ENCODE results near the gene KIAA1217. TPM values are rescaled to one million over a fixed set of nuclear protein-coding genes. Genes with fewer than 3 reads are reported as not detected.

The KIAA1217 gene
- total RNA-seq, 4 donors from 2014 or later: 46.9 to 108 (median 61.5) TPM

- Histone ChIP-seq H3K4me1 (no peaks in the 10 kb centered on the region), H3K36me3 (peaks cover 0 to 78% (median 0%) of the 10 kb centered on the region in 3 donors), H3K27me3 (no peaks in the 10 kb centered on the region), H3K4me3 (no peak overlapping the region), H3K27ac (no peak overlapping the region), H3K9me3 (no peaks in the 10 kb centered on the region)
- no peak for DNase-seq
- TF ChIP-seq, protein P1, sequence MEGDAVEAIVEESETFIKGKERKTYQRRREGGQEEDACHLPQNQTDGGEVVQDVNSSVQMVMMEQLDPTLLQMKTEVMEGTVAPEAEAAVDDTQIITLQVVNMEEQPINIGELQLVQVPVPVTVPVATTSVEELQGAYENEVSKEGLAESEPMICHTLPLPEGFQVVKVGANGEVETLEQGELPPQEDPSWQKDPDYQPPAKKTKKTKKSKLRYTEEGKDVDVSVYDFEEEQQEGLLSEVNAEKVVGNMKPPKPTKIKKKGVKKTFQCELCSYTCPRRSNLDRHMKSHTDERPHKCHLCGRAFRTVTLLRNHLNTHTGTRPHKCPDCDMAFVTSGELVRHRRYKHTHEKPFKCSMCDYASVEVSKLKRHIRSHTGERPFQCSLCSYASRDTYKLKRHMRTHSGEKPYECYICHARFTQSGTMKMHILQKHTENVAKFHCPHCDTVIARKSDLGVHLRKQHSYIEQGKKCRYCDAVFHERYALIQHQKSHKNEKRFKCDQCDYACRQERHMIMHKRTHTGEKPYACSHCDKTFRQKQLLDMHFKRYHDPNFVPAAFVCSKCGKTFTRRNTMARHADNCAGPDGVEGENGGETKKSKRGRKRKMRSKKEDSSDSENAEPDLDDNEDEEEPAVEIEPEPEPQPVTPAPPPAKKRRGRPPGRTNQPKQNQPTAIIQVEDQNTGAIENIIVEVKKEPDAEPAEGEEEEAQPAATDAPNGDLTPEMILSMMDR (IDR thresholded peaks at IDR 0.05): no peak
- no peak for TF ChIP-seq POLR2A (IDR thresholded peaks at IDR 0.05)
Measured at GRCh38 chr10:24524314-24524713, 315.4 kb downstream of the KIAA1217 start.

DNA sequence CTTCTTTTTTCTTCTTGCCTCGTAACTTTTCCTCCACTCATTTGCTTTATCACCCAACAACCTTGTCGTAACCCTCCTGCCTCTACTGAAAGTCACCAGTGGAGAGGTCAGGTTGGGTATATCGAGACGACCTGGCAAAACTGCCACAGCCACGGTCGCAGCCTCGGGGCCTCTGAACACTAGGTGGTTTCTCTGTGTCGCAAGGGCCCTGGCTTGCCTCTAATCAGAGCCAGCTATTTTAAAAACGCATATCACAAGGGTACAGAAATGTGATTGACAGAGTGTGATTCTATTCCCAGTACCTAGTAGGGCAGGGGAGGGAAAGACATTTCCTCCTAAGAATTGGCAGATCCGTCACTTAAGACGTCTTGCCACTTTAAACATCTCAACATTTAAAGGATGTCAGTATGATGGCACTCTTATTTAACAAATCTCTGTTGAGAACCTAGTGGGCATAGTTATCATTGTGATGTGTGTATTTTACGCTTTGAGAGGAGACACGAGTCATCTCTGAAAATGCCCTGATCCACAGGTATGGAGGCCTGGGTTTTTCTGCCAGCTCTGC lies 317.2 kb downstream of the KIAA1217 start:
- Histone ChIP-seq H3K9me3 (no peaks in the 10 kb centered on the region), H3K36me3 (peaks cover 0 to 83% (median 0%) of the 10 kb centered on the region in 3 donors), H3K27ac (no peak overlapping the region), H3K4me1 (no peaks in the 10 kb centered on the region), H3K27me3 (no peaks in the 10 kb centered on the region), H3K4me3 (no peak overlapping the region)
- TF ChIP-seq, protein P1 (IDR thresholded peaks at IDR 0.05): no peak
- no peak for TF ChIP-seq POLR2A (IDR thresholded peaks at IDR 0.05)
- DNase-seq: no peak

DNA sequence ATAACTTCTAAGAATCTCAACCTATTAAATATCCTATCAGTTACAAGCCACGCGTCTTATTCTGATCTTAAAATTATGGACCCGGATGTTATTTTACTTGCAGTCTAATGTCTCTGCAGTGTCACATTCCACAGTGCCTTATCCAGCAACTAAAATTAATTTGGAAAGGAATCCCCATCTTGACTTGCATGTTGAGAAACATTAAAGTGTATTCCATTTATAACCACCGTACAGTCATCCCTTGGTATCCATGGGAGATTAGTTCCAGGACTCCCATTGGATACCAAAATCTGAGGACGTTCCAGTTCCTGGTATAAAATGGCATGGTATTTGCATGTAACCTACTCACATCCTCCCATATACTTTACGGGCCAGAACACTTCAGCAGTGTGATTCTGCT lies 320.0 kb downstream of the KIAA1217 start:
- DNase-seq: no peak
- H3K27ac ChIP-seq: no peak overlapping the region
- TF ChIP-seq POLR2A (IDR thresholded peaks at IDR 0.05): no peak
- TF ChIP-seq, protein P1 (IDR thresholded peaks at IDR 0.05): no peak
- no peaks in the 10 kb centered on the region for H3K9me3 ChIP-seq
- H3K27me3 ChIP-seq: no peaks in the 10 kb centered on the region
- H3K36me3 ChIP-seq: peaks cover 0 to 90% (median 0%) of the 10 kb centered on the region in 3 donors
- no peaks in the 10 kb centered on the region for H3K4me1 ChIP-seq
- H3K4me3 ChIP-seq: no peak overlapping the region

DNA sequence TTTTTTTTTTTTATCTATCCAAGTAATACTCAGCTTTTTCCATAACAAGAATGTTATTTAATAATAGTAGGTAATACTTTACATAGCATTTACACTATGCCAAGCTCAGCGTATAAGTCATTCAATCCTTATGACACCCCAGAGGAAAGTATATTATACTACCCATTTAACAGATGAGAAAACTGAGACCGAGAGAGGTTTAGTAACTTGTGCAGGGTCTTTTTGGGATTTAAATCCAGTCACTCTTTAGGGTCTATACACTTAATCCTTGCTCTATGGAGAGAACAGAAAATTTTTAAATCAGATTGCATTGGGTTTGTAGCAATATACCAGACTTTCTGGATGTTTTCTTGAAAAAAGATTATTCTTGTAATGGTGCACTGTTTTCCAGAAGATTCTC lies 322.5 kb downstream of the KIAA1217 start:
- Histone ChIP-seq H3K4me1 (no peaks in the 10 kb centered on the region), H3K9me3 (no peaks in the 10 kb centered on the region), H3K27me3 (no peaks in the 10 kb centered on the region), H3K4me3 (no peak overlapping the region), H3K36me3 (peaks cover 0 to 94% (median 0%) of the 10 kb centered on the region in 3 donors), H3K27ac (no peak overlapping the region)
- TF ChIP-seq, protein P1 (IDR thresholded peaks at IDR 0.05): no peak
- no peak for TF ChIP-seq POLR2A (IDR thresholded peaks at IDR 0.05)
- DNase-seq: no peak

- no peak for DNase-seq
- Histone ChIP-seq H3K4me3 (no peak overlapping the region), H3K27me3 (no peaks in the 10 kb centered on the region), H3K36me3 (peaks cover 0 to 89% (median 0%) of the 10 kb centered on the region in 3 donors), H3K27ac (no peak overlapping the region), H3K9me3 (no peaks in the 10 kb centered on the region), H3K4me1 (no peaks in the 10 kb centered on the region)
- TF ChIP-seq, protein P1 (IDR thresholded peaks at IDR 0.05): no peak
- TF ChIP-seq POLR2A (IDR thresholded peaks at IDR 0.05): no peak
Measured at GRCh38 chr10:24533981-24534380, 325.0 kb downstream of the KIAA1217 start.

GRCh38 chr10:24536636-24537035 lies 327.7 kb downstream of the KIAA1217 start:
- H3K36me3 ChIP-seq: peaks cover 0 to 84% (median 0%) of the 10 kb centered on the region in 3 donors
- H3K4me1 ChIP-seq: no peaks in the 10 kb centered on the region
- H3K9me3 ChIP-seq: no peaks in the 10 kb centered on the region
- no peak overlapping the region for H3K27ac ChIP-seq
- H3K27me3 ChIP-seq: no peaks in the 10 kb centered on the region
- TF ChIP-seq, protein P1 (IDR thresholded peaks at IDR 0.05): no peak
- TF ChIP-seq POLR2A (IDR thresholded peaks at IDR 0.05): no peak
- no peak overlapping the region for H3K4me3 ChIP-seq
- no peak for DNase-seq
